ENCODE measurements around the gene CAMTA1. TPM values are rescaled to one million over a fixed set of nuclear protein-coding genes. Genes with fewer than 3 reads are reported as not detected.

CAMTA1 gene
- polyA plus RNA-seq, 1 donor from 2014 or later, result 162 TPM

DNA sequence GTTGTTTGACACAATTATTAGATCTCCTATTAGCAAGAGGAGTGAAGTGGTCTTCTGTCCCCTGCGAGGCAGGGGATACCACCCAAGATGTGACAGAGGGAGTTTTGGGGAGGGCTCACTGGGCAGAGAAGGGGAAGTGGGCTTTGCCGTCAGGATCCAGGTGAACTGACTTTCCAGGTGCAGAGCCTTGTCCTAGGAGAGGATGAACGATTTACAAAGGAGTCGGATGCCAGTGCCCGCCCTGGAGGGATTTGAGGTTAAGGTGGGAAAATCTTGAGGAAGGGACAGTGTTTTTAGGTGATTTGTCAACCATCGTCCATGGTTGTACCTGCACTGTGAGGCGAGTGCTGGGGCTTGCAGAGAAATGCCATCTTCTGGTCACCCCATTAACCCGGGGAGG lies 201.0 kb downstream of the CAMTA1 start:
- H3K36me3 ChIP-seq (ENCODE audit: insufficient read depth, low read length), result no peaks in the 10 kb centered on the region
- H3K79me2 ChIP-seq (replicated peaks; ENCODE audit: insufficient read depth, low read length), result no peaks in the 10 kb centered on the region
- H3F3A ChIP-seq (ENCODE audit: insufficient read depth, low read length, poor library complexity, severe bottlenecking), result no peaks in the 10 kb centered on the region
- no peak overlapping the region for H2AFZ ChIP-seq (ENCODE audit: low read depth, low read length)
- H3K9ac ChIP-seq (ENCODE audit: low read length), result no peak overlapping the region
- no peaks in the 10 kb centered on the region for H4K20me1 ChIP-seq (ENCODE audit: insufficient read depth)
- H3K4me3 ChIP-seq (ENCODE audit: low read length), result no peak overlapping the region
- peak overlapping the region; percentile 26 for H3K27ac ChIP-seq (ENCODE audit: low read length)
- no peaks in the 10 kb centered on the region for H3K27me3 ChIP-seq (ENCODE audit: insufficient read depth, low read depth, low read length)
- H3K9me3 ChIP-seq (ENCODE audit: low read length), result no peaks in the 10 kb centered on the region
- H3K9me2 ChIP-seq (ENCODE audit: insufficient read depth, low read length), result no peaks in the 10 kb centered on the region
- no peak overlapping the region for H3K4me2 ChIP-seq (ENCODE audit: low read length)
- TF ChIP-seq, protein P1, sequence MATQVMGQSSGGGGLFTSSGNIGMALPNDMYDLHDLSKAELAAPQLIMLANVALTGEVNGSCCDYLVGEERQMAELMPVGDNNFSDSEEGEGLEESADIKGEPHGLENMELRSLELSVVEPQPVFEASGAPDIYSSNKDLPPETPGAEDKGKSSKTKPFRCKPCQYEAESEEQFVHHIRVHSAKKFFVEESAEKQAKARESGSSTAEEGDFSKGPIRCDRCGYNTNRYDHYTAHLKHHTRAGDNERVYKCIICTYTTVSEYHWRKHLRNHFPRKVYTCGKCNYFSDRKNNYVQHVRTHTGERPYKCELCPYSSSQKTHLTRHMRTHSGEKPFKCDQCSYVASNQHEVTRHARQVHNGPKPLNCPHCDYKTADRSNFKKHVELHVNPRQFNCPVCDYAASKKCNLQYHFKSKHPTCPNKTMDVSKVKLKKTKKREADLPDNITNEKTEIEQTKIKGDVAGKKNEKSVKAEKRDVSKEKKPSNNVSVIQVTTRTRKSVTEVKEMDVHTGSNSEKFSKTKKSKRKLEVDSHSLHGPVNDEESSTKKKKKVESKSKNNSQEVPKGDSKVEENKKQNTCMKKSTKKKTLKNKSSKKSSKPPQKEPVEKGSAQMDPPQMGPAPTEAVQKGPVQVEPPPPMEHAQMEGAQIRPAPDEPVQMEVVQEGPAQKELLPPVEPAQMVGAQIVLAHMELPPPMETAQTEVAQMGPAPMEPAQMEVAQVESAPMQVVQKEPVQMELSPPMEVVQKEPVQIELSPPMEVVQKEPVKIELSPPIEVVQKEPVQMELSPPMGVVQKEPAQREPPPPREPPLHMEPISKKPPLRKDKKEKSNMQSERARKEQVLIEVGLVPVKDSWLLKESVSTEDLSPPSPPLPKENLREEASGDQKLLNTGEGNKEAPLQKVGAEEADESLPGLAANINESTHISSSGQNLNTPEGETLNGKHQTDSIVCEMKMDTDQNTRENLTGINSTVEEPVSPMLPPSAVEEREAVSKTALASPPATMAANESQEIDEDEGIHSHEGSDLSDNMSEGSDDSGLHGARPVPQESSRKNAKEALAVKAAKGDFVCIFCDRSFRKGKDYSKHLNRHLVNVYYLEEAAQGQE (IDR thresholded peaks at IDR 0.05; ENCODE audit: borderline replicate concordance), result no peak
- TF ChIP-seq MXI1 (conservative IDR thresholded peaks at IDR 0.05; ENCODE audit: poor library complexity, severe bottlenecking) (no peak), EZH2 (IDR thresholded peaks at IDR 0.05; ENCODE audit: borderline replicate concordance, insufficient read depth, low read length, poor library complexity, severe bottlenecking) (no peak), RAD21 (conservative IDR thresholded peaks at IDR 0.05) (no peak), TAF1 (IDR thresholded peaks at IDR 0.05; ENCODE audit: low read depth) (no peak), EP300 (conservative IDR thresholded peaks at IDR 0.05; ENCODE audit: poor library complexity, severe bottlenecking) (no peak), POLR2AphosphoS5 (IDR thresholded peaks at IDR 0.05) (no peak), SMC3 (conservative IDR thresholded peaks at IDR 0.05; ENCODE audit: poor library complexity) (no peak)
- TF ChIP-seq, protein P2, sequence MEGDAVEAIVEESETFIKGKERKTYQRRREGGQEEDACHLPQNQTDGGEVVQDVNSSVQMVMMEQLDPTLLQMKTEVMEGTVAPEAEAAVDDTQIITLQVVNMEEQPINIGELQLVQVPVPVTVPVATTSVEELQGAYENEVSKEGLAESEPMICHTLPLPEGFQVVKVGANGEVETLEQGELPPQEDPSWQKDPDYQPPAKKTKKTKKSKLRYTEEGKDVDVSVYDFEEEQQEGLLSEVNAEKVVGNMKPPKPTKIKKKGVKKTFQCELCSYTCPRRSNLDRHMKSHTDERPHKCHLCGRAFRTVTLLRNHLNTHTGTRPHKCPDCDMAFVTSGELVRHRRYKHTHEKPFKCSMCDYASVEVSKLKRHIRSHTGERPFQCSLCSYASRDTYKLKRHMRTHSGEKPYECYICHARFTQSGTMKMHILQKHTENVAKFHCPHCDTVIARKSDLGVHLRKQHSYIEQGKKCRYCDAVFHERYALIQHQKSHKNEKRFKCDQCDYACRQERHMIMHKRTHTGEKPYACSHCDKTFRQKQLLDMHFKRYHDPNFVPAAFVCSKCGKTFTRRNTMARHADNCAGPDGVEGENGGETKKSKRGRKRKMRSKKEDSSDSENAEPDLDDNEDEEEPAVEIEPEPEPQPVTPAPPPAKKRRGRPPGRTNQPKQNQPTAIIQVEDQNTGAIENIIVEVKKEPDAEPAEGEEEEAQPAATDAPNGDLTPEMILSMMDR (IDR thresholded peaks at IDR 0.05; ENCODE audit: poor library complexity, severe bottlenecking), result no peak

- Histone ChIP-seq H3K36me3 (ENCODE audit: insufficient read depth, low read length) (no peaks in the 10 kb centered on the region), H3K79me2 (replicated peaks; ENCODE audit: insufficient read depth, low read length) (no peaks in the 10 kb centered on the region), H4K20me1 (ENCODE audit: insufficient read depth) (no peaks in the 10 kb centered on the region), H3K27me3 (ENCODE audit: insufficient read depth, low read depth, low read length) (no peaks in the 10 kb centered on the region), H3K4me2 (ENCODE audit: low read length) (no peak overlapping the region), H2AFZ (ENCODE audit: low read depth, low read length) (no peak overlapping the region), H3F3A (ENCODE audit: insufficient read depth, low read length, poor library complexity, severe bottlenecking) (no peaks in the 10 kb centered on the region), H3K4me3 (ENCODE audit: low read length) (no peak overlapping the region), H3K9ac (ENCODE audit: low read length) (no peak overlapping the region), H3K9me3 (ENCODE audit: low read length) (no peaks in the 10 kb centered on the region), H3K27ac (ENCODE audit: low read length) (no peak overlapping the region), H3K9me2 (ENCODE audit: insufficient read depth, low read length) (no peaks in the 10 kb centered on the region)
- TF ChIP-seq, protein P1 (IDR thresholded peaks at IDR 0.05; ENCODE audit: borderline replicate concordance), result no peak
- TF ChIP-seq EZH2 (IDR thresholded peaks at IDR 0.05; ENCODE audit: borderline replicate concordance, insufficient read depth, low read length, poor library complexity, severe bottlenecking) (no peak), SMC3 (conservative IDR thresholded peaks at IDR 0.05; ENCODE audit: poor library complexity) (no peak), EP300 (conservative IDR thresholded peaks at IDR 0.05; ENCODE audit: poor library complexity, severe bottlenecking) (no peak), RAD21 (conservative IDR thresholded peaks at IDR 0.05) (no peak), MXI1 (conservative IDR thresholded peaks at IDR 0.05; ENCODE audit: poor library complexity, severe bottlenecking) (no peak), TAF1 (IDR thresholded peaks at IDR 0.05; ENCODE audit: low read depth) (no peak), POLR2AphosphoS5 (IDR thresholded peaks at IDR 0.05) (no peak)
- TF ChIP-seq, protein P2 (IDR thresholded peaks at IDR 0.05; ENCODE audit: poor library complexity, severe bottlenecking), result no peak
Observed at GRCh38 chr1:6987940-6988339, 202.7 kb downstream of the CAMTA1 start.

All from neural cell (in vitro differentiated cells).